IPS-15b (cell line): Measurements from ENCODE around the gene ZFP36.

Source experiments
- H3K27me3 ChIP-seq: one replicate; pipeline ENCODE4 v1.6.1; 2013; ENCODE audit warnings: low read length; ENCODE audit not compliant: control insufficient read depth, insufficient read depth
- H3K36me3 ChIP-seq: one replicate; pipeline ENCODE4 v1.6.1; 2013; ENCODE audit warnings: low read length; ENCODE audit not compliant: control insufficient read depth, insufficient read depth
- H3K4me1 ChIP-seq: one replicate; pipeline ENCODE4 v1.6.1; 2013; ENCODE audit warnings: mild to moderate bottlenecking, low read length; ENCODE audit not compliant: control insufficient read depth, insufficient read depth
- H3K4me3 ChIP-seq: one replicate; pipeline ENCODE4 v1.5.1; 2013; ENCODE audit warnings: low read depth, low read length
- H3K9ac ChIP-seq: one replicate; pipeline ENCODE4 v1.6.1; 2013; ENCODE audit warnings: low read depth, mild to moderate bottlenecking, low read length
- H3K9me3 ChIP-seq: one replicate; pipeline ENCODE4 v1.6.1; 2013; ENCODE audit warnings: mild to moderate bottlenecking, low read length; ENCODE audit not compliant: control insufficient read depth, insufficient read depth

ZFP36 gene

DNA sequence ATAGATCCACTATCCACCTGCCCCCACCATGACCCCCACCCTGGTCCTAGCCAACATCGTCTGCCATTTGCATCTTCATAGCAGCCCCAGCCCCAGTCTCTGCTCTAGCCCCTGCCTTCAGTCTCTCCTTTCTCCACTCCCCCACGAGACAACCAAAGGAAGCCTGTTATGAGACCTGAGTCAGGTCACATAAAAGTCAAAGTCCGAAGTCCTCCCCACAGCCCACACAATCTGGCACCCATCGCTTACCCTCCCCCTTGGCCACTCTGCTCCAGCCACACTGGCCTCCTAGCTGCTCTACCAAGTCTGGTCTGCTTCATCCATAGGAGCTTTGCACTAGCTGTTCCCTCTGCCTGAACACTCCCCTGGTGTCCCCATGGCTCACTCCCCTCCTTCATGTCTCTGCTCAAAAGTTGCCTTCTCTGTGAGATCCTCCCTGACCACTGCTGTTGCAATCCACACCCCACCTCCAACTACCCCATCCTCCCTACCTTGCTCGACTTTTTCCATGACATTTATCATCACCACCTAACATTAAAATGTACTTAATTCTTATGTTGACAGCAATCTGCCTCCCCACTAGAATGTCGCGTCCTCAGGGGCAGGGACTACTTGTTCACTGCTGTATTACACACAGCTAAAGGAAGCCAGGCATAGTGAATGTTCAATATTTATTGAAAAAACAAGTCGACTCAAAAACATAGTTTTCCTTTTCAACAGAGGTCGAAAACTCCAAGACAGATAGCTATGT lies 4.6 kb downstream of the ZFP36 start:
- no peak overlapping the region for H3K9ac ChIP-seq
- no peaks in the 10 kb centered on the region for H3K27me3 ChIP-seq
- H3K36me3 ChIP-seq, result peaks cover 18% of the 10 kb centered on the region
- no peaks in the 10 kb centered on the region for H3K9me3 ChIP-seq
- H3K4me3 ChIP-seq, result peak overlapping the region; percentile 95
- peaks cover 18% of the 10 kb centered on the region for H3K4me1 ChIP-seq

DNA sequence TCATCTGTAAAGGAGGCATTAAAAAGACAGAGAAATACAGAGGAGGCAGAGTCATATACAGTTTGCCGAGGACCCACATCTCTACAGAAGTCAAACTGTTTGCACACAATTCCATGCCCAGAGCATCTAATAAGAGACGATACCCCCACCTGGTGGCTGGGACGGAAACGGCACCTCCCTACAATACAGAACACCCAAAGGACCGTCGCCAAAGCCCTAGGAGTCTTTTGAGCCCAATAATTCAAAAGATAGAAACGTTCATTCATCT lies 5.1 kb downstream of the ZFP36 start:
- Histone ChIP-seq H3K27me3 (no peaks in the 10 kb centered on the region), H3K36me3 (peaks cover 19% of the 10 kb centered on the region), H3K4me1 (peaks cover 18% of the 10 kb centered on the region), H3K4me3 (peak overlapping the region; percentile 31), H3K9ac (no peak overlapping the region), H3K9me3 (no peaks in the 10 kb centered on the region)

DNA sequence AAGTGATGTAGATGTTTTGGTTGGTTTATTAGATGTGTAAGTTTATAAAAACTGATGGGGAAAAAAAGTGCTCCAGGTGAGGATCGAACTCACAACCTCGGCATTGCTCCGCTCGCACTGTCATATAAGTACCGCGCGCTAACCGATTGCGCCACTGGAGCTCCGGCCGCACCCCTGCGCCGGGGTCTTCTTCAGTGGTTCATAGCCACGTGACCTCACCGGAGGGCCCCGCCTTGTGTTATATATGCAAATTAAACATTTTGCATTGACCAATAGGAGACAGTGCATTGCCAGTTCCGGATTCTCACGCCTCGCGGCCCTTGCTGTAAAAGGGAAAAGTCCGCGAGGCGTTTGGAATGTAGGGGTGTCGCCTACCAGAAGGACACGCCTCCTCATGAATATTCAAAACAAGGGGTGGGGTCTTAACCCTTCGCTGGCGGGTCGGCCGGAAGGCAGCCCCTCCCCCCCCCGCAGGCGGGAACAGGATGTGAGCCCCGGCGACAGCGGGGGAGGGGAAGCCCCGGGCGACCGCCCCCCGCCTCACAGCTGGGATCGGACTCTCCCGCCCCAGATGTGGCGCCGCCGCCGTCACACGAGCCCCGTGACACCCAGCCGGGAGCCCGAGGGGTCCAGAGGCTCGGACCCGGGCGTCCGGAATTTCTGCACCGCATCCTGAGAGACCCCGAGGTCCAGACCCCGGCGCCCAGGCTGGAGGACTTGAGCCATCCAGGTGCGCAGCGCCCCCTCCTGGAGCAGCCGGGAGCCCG lies 5.6 kb downstream of the ZFP36 start, which contains the start of gene PLEKHG2:
TSS of gene PLEKHG2 (plus strand) at position 570 of the 767 bp plus-strand sequence. CDS start 1,418 bp downstream, outside the sequence.
- Histone ChIP-seq H3K36me3 (peaks cover 23% of the 10 kb centered on the region), H3K4me1 (peaks cover 18% of the 10 kb centered on the region), H3K27me3 (no peaks in the 10 kb centered on the region), H3K9ac (peak within 1 kb of the TSS; percentile 92), H3K4me3 (peak within 1 kb of the TSS; percentile 97), H3K9me3 (no peaks in the 10 kb centered on the region)

DNA sequence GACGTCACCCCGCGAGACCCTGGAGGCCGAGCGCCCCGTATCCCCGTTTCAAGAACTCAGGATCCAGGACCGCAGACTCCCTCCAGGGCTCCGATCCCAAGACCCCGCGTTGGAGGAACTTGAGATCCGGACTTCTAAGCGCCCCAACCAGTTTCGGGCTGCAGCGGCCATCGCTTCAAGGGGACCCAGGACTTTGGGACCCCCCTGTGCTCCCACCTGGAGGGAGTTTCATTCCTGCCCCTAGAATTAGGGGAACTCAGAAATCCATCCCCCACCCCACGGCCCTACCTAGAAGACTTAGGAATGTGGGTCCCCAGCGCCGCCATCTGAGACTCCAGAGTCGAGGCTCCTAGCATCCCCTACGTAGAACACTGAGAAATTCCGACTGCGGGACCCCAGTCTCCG lies 6.2 kb downstream of the ZFP36 start:
- Histone ChIP-seq H3K36me3 (peaks cover 23% of the 10 kb centered on the region), H3K4me3 (peak overlapping the region; percentile 97), H3K4me1 (peaks cover 18% of the 10 kb centered on the region), H3K27me3 (no peaks in the 10 kb centered on the region), H3K9ac (peak overlapping the region; percentile 92), H3K9me3 (no peaks in the 10 kb centered on the region)

DNA sequence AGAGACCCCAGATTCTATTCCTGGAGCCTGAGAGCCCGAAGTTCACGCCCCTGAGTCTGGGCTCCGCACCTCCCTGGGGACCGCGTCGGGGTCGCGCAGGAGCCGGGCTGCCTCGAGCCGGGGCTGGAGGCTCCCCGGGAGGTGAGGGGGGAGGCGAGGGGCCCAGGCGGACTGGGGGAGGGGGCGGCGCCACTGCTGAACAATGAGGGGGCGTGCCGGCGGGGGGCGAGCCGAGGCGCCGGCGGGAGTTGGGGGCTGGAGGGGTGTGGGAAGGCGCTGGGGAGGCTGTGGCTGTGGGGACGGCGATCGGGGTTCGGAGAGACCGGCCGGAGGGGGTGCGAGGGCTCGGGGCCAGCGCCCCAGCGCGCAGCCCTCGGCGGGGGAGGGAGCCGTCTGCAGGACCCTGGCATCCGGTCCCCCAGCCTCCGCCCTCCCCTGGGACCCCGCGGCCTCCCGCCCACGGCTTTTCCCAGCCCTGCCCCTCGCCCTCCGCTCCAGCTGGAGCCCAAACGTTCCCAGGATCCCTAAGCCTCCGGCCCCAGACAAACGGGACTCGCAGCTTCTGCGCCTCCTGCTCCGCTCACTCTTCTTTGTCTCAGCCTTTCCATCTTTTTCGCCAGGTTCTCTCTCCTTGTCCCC lies 6.7 kb downstream of the ZFP36 start:
- H3K36me3 ChIP-seq, result peaks cover 20% of the 10 kb centered on the region
- peak overlapping the region; percentile 92 for H3K9ac ChIP-seq
- H3K27me3 ChIP-seq, result no peaks in the 10 kb centered on the region
- H3K9me3 ChIP-seq, result no peaks in the 10 kb centered on the region
- peaks cover 18% of the 10 kb centered on the region for H3K4me1 ChIP-seq
- peak overlapping the region; percentile 97 for H3K4me3 ChIP-seq

DNA sequence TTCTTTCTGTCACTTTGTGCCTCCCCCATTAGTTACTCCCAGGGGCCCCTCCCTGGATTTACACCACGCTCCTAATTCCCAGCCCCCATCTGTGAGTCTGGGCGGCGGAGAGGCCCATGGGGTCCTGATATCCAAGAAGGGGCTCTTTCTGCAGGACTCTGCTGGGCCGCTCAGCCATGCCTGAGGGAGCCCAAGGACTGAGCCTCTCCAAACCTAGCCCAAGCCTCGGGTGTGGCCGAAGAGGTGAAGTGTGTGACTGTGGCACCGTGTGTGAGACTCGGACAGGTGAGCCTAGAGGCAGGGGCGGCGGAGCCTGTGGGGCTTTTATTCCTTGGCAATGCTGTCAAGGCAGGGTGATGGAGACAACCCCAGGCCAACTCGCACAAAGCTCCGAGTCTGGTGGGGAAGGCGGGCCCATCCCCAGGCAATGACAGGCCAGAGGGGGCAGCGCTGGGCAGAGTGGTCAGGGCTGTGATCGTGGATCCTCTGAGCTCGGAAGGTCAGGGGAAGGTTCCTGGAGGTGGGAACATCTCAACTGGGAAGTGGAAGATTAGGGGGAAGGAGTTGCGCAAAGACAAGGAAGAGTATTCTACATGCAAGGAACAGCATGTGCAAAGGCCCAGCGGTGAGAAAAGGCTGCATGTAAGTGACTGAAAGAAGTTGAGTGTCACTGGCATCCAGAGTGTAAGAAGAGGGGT lies 7.4 kb downstream of the ZFP36 start:
- no peaks in the 10 kb centered on the region for H3K27me3 ChIP-seq
- H3K4me3 ChIP-seq, result peak overlapping the region; percentile 94
- peak overlapping the region; percentile 54 for H3K9ac ChIP-seq
- H3K36me3 ChIP-seq, result peaks cover 24% of the 10 kb centered on the region
- no peaks in the 10 kb centered on the region for H3K9me3 ChIP-seq
- peaks cover 13% of the 10 kb centered on the region for H3K4me1 ChIP-seq

DNA sequence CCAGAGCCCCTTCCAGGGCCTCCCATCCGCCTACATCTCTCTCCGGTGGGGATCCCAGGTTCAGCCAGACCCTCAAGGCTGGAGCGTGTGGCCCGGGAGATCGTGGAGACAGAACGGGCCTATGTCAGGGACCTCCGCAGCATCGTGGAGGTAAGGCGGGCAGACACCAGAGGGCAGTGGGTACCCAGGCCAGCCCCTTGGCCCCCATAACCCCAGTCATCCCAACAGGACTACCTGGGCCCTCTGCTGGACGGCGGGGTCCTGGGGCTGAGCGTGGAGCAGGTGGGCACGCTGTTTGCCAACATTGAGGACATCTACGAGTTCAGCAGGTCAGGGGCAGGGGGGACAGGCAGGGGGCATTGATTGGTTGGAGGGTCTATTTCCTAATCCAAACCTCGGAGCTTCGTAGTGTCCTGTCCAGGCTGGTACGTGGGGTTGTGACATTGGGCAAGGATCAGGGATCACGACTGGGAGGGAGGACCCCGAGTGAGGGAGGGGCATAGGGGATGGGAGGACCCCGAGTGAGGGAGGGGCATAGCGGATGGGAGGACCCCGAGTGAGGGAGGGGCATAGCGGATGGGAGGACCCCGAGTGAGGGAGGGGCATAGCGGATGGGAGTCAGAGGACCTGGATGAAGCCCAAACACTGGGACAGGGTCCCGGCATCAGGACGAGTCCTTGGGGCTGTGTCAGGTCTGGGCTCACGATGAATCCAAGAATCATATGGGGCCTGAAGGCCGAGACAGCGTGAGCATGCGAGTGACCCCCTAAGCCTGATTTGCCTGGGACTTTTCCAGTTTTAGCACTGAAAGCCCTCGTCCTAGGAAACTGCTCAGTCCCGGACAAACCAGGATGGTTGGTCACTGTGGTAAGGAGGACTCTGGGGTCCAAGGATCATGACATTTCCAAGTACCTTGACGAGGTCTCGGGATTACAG lies 8.7 kb downstream of the ZFP36 start:
- Histone ChIP-seq H3K36me3 (peaks cover 29% of the 10 kb centered on the region), H3K4me3 (peak overlapping the region; percentile 94), H3K9ac (peak overlapping the region; percentile 5)

DNA sequence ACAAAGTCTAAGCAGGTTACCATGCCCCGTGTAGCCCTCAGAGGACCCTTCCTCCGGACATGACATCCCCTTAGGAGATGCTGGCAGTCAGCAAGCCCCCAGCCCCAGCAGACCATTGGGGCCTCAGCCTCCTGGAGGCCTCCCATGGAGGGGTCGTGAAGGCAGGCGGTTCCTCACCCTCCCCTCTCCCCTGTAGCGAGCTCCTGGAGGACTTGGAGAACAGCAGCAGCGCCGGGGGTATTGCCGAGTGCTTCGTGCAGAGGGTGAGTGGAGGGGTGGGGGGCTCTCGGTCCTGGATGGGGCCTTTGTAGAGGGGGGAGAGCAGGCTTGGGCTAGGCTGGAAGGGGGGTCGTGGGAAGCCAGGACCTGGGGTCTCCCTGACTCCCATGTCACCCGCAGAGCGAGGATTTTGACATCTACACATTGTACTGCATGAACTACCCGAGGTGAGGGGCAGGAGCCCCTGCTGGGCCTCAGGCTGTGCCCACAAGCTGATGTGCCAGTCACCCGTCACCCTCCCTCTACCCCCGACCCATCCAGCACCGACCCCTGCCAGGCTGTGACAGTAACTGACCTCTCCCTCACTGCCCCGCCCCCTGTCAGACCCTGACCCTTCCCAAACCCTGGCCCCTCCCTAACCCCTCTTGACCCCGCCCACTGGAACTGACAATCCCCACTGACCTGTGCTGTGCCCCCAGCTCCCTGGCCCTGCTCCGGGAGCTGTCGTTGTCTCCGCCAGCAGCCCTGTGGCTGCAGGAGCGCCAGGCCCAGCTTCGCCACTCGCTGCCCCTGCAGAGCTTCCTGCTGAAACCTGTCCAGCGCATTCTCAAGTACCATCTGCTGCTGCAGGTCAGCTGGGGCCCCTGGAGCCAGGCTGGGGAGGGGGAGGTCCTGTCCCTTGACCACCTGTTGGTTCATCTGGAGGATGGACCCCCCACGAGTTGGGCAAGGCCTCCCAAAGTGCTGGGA lies 9.8 kb downstream of the ZFP36 start:
- peaks cover 34% of the 10 kb centered on the region for H3K36me3 ChIP-seq
- no peaks in the 10 kb centered on the region for H3K9me3 ChIP-seq
- no peaks in the 10 kb centered on the region for H3K27me3 ChIP-seq
- H3K4me3 ChIP-seq, result no peak overlapping the region
- no peak overlapping the region for H3K9ac ChIP-seq
- H3K4me1 ChIP-seq, result peaks cover 7% of the 10 kb centered on the region

More for the DNA sequence above, 8.7 kb downstream of the ZFP36 start:
- peaks cover 12% of the 10 kb centered on the region for H3K4me1 ChIP-seq
- H3K9me3 ChIP-seq, result no peaks in the 10 kb centered on the region
- H3K27me3 ChIP-seq, result no peaks in the 10 kb centered on the region

DNA sequence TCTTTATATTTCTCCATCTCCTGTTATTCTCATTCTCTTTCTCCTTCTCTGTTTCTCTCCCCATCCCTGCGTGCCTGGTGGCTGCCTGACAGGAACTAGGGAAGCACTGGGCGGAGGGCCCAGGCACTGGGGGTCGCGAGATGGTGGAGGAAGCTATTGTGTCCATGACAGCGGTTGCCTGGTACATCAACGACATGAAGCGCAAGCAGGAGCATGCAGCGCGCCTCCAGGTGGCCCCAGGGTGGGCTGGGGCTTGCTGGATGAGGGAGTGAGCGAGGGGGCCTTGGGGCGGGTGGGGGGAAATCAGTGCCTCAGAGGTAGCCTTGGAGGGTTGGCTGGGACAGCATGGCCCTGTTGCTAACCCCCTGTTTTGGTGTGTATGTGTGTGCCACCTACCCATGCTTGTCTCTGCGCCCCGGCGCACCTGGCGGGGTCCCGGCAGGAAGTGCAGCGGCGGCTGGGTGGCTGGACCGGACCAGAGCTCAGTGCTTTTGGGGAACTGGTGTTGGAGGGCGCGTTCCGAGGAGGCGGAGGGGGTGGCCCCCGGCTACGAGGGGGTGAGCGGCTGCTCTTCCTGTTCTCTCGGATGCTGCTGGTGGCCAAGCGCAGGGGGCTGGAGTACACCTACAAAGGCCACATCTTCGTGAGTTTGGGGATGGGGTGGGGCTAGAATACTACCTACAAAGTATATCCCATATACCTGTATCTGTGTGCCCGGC lies 11.0 kb downstream of the ZFP36 start:
- peaks cover 37% of the 10 kb centered on the region for H3K36me3 ChIP-seq
- H3K9me3 ChIP-seq, result no peaks in the 10 kb centered on the region
- no peak overlapping the region for H3K4me3 ChIP-seq
- H3K27me3 ChIP-seq, result no peaks in the 10 kb centered on the region
- H3K9ac ChIP-seq, result no peak overlapping the region
- H3K4me1 ChIP-seq, result peaks cover 5% of the 10 kb centered on the region
